BLaER1 treated with 17β-estradiol and CSF1 and Interleukin-3, amounts not matched to agents 10 nM and 100 nM (cell line): Measurements from ENCODE around the gene CPED1.

Experiments used
- H3K27ac ChIP-seq, 11 experiments: shearing (Covaris generic); formaldehyde crosslinking; 2 replicates each; pipeline ENCODE4 v1.8.1; 2022
- H3K27me3 ChIP-seq, 11 experiments: shearing (Covaris generic); formaldehyde crosslinking; 2 replicates each; pipeline ENCODE4 v1.8.1; 2022
- H3K36me3 ChIP-seq, 11 experiments: shearing (Covaris generic); formaldehyde crosslinking; 2 replicates each; pipeline ENCODE4 v1.8.1; 2022
- H3K4me1 ChIP-seq, 10 experiments: shearing (Covaris generic); formaldehyde crosslinking; 2 replicates each; pipeline ENCODE4 v1.8.1; 2022
- H3K4me2 ChIP-seq, 11 experiments: shearing (Covaris generic); formaldehyde crosslinking; 2 replicates each; pipeline ENCODE4 v1.8.1; 2022
- H3K4me3 ChIP-seq, 10 experiments: shearing (Covaris generic); formaldehyde crosslinking; 2 replicates each; pipeline ENCODE4 v1.8.1; 2022
- H3K9ac ChIP-seq, 11 experiments: shearing (Covaris generic); formaldehyde crosslinking; 2 replicates each; pipeline ENCODE4 v1.8.1; 2022
- H3K9me3 ChIP-seq, 11 experiments: shearing (Covaris generic); formaldehyde crosslinking; replicated peaks in 1 of 11; 2 replicates each; pipeline ENCODE4 v1.8.1; 2022
- H4K20me1 ChIP-seq, 11 experiments: shearing (Covaris generic); formaldehyde crosslinking; 2 replicates each; pipeline ENCODE4 v1.8.1; 2022
- Cebpa-rat ChIP-seq, 11 experiments: shearing (Covaris generic); IDR thresholded peaks; 2 replicates each; pipeline ENCODE4 v1.8.1; 2022

Gene CPED1

DNA sequence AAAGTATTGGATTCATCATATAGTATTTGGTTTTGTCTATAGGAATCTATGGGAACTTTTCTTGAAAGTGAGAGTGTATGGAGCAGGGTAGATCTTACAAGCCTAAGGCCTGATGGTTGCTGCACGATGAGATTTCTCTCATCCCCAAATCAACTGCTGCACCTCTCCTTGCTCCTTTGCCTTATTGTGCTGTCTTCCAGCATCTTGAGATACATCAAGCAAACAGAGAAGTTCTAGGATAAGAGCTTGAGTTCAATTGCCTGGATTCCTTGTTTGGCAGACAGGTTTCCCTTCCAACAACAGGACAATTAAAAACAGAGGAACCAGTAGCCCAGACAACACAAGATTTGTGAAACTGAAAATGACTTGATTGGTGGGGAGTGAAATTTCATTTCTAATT lies 56.6 kb downstream of the CPED1 start:
- H3K36me3 ChIP-seq, result no peaks in the 10 kb centered on the region

GRCh38 chr7:121046009-121046408 lies 57.5 kb downstream of the CPED1 start:
- H3K4me1 ChIP-seq, result peaks cover 0 to 8% (median 0%) of the 10 kb centered on the region in 10 experiments; a peak in 2 of 20 replicates
- H3K27ac ChIP-seq, result no peak overlapping the region
- no peak overlapping the region for H3K4me3 ChIP-seq
- no peaks in the 10 kb centered on the region for H3K27me3 ChIP-seq
- TF ChIP-seq Cebpa-rat (IDR thresholded peaks at IDR 0.05), result no peak
- H4K20me1 ChIP-seq, result no peaks in the 10 kb centered on the region
- no peak overlapping the region for H3K4me2 ChIP-seq
- H3K9me3 ChIP-seq, result peaks cover 0 to 10% (median 4%) of the 10 kb centered on the region in 11 experiments; a peak in 6 of 22 replicates
- no peaks in the 10 kb centered on the region for H3K36me3 ChIP-seq
- H3K9ac ChIP-seq, result no peak overlapping the region

More for the DNA sequence above, 56.6 kb downstream of the CPED1 start:
- Histone ChIP-seq H3K4me1 (peaks cover 0 to 8% (median 0%) of the 10 kb centered on the region in 10 experiments; a peak in 2 of 20 replicates), H3K9me3 (peaks cover 0 to 10% (median 4%) of the 10 kb centered on the region in 11 experiments; a peak in 6 of 22 replicates), H3K27ac (no peak overlapping the region), H3K4me3 (no peak overlapping the region), H3K9ac (no peak overlapping the region), H3K27me3 (no peaks in the 10 kb centered on the region), H3K4me2 (no peak overlapping the region), H4K20me1 (no peaks in the 10 kb centered on the region)
- no peak for TF ChIP-seq Cebpa-rat (IDR thresholded peaks at IDR 0.05)

- no peak overlapping the region for H3K4me3 ChIP-seq
- no peak overlapping the region for H3K4me2 ChIP-seq
- H3K9ac ChIP-seq, result no peak overlapping the region
- peaks cover 0 to 2% (median 0%) of the 10 kb centered on the region in 10 experiments; a peak in 1 of 20 replicates for H3K4me1 ChIP-seq
- no peaks in the 10 kb centered on the region for H4K20me1 ChIP-seq
- H3K27ac ChIP-seq, result no peak overlapping the region
- no peaks in the 10 kb centered on the region for H3K36me3 ChIP-seq
- H3K27me3 ChIP-seq, result no peaks in the 10 kb centered on the region
- TF ChIP-seq Cebpa-rat (IDR thresholded peaks at IDR 0.05), result no peak
- peaks cover 0 to 10% (median 4%) of the 10 kb centered on the region in 11 experiments; a peak in 6 of 22 replicates for H3K9me3 ChIP-seq
Observed at GRCh38 chr7:121046893-121047468, 58.5 kb downstream of the CPED1 start.

DNA sequence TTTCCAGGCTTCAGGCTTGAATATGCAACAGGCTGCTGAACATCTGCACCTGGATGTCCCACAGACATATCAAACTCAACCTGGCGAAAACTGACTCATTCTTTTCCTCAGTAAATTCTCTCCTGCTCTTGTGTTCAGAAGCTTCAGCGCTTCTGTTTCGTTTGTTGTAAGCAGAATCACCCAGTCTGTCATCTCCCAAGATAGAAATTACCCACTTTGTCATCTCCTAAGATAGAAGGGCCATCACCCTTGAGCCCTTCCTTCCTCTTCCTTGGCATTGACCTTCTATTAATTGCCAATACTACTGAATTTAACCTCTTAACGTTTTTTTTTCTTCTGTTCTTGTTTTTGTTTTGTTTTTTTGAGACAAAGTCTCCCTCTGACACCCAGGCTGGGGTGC lies 59.7 kb downstream of the CPED1 start:
- H3K4me1 ChIP-seq, result no peaks in the 10 kb centered on the region
- peaks cover 0 to 10% (median 4%) of the 10 kb centered on the region in 11 experiments; a peak in 6 of 22 replicates for H3K9me3 ChIP-seq
- H3K4me3 ChIP-seq, result no peak overlapping the region
- H3K4me2 ChIP-seq, result no peak overlapping the region
- H3K27ac ChIP-seq, result no peak overlapping the region
- no peak overlapping the region for H3K9ac ChIP-seq
- no peak for TF ChIP-seq Cebpa-rat (IDR thresholded peaks at IDR 0.05)
- no peaks in the 10 kb centered on the region for H3K36me3 ChIP-seq
- H3K27me3 ChIP-seq, result no peaks in the 10 kb centered on the region
- H4K20me1 ChIP-seq, result no peaks in the 10 kb centered on the region

DNA sequence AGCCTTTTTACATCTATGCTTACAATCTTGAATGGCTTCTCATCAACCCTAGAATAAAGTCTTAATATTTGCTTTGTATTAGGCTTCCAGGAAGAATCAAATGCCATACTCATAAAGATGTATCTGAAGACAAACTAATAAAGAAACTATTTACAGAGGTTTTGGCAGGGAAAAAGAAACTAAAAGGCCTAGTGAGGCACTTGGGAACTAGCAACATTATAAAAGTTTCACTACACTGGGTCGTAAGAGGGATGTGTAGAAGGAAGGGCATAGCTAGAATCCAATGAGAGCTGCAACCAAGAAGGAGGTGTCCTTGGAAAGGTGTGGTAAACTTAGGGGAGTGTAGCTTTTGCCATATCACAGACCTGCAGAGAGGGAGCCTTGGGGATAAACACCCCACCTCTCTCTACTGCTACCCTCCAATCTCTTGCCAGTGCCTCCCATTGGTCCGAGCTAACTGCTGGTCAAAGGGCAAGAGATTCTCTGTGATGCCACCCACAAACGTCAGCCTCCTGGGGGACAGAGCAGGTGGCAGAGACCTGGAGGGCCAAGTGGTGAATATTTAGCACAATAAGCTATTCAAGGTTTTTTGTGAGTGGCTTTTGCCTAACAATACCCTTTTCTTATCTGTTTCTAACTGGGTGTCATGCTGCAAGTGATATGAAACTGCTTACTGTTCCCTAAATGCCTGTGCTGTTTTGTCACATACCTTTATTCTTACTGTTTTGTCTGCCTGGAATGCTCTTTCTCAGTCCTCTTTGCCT lies 60.7 kb downstream of the CPED1 start:
- Histone ChIP-seq H3K4me2 (no peak overlapping the region), H4K20me1 (no peaks in the 10 kb centered on the region), H3K36me3 (no peaks in the 10 kb centered on the region), H3K27ac (no peak overlapping the region), H3K9me3 (peaks cover 0 to 10% (median 4%) of the 10 kb centered on the region in 11 experiments; a peak in 6 of 22 replicates), H3K9ac (no peak overlapping the region), H3K4me3 (no peak overlapping the region), H3K4me1 (no peaks in the 10 kb centered on the region), H3K27me3 (no peaks in the 10 kb centered on the region)
- TF ChIP-seq Cebpa-rat (IDR thresholded peaks at IDR 0.05), result no peak

- Histone ChIP-seq H3K4me1 (no peaks in the 10 kb centered on the region), H3K27ac (no peak overlapping the region), H3K4me3 (no peak overlapping the region), H3K36me3 (no peaks in the 10 kb centered on the region), H3K9me3 (peaks cover 0 to 10% (median 4%) of the 10 kb centered on the region in 11 experiments; a peak in 6 of 22 replicates), H3K4me2 (no peak overlapping the region), H3K27me3 (no peaks in the 10 kb centered on the region), H4K20me1 (no peaks in the 10 kb centered on the region), H3K9ac (no peak overlapping the region)
- no peak for TF ChIP-seq Cebpa-rat (IDR thresholded peaks at IDR 0.05)
Observed at GRCh38 chr7:121049897-121050296, 61.4 kb downstream of the CPED1 start.

GRCh38 chr7:121053219-121053618 lies 64.7 kb downstream of the CPED1 start:
- Histone ChIP-seq H3K36me3 (no peaks in the 10 kb centered on the region), H3K27me3 (no peaks in the 10 kb centered on the region), H4K20me1 (no peaks in the 10 kb centered on the region), H3K4me1 (no peaks in the 10 kb centered on the region), H3K9ac (no peak overlapping the region), H3K27ac (no peak overlapping the region), H3K4me2 (no peak overlapping the region), H3K4me3 (no peak overlapping the region), H3K9me3 (0 out of 22 replicates have a peak, but pooled peaks cover 0 to 3% (median 0%) of the 10 kb centered on the region in 11 experiments)
- TF ChIP-seq Cebpa-rat (IDR thresholded peaks at IDR 0.05), result no peak

DNA sequence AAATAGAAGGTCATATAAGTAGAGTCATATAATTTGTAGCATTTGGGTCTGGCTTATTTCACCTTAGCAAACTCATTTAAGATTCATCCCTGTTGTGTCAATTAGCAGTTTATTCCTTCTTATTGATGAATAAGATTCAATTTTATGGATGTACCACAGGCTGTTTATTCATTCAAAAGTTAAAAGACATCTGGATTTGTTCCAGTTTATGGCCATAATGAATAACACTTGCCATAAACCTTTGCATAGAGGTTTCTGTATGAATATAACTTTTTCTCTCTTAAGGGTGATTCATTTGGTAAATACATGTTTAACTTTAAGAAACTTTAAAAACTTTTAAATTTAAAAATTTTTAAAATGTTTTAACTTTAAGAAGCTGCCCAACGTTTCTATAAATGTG lies 66.4 kb downstream of the CPED1 start:
- Histone ChIP-seq H4K20me1 (no peaks in the 10 kb centered on the region), H3K9ac (no peak overlapping the region), H3K9me3 (peaks cover 0 to 2% (median 0%) of the 10 kb centered on the region in 11 experiments; a peak in 1 of 22 replicates), H3K27ac (no peak overlapping the region), H3K27me3 (no peaks in the 10 kb centered on the region), H3K36me3 (no peaks in the 10 kb centered on the region), H3K4me1 (no peaks in the 10 kb centered on the region), H3K4me3 (no peak overlapping the region), H3K4me2 (no peak overlapping the region)
- TF ChIP-seq Cebpa-rat (IDR thresholded peaks at IDR 0.05), result no peak

DNA sequence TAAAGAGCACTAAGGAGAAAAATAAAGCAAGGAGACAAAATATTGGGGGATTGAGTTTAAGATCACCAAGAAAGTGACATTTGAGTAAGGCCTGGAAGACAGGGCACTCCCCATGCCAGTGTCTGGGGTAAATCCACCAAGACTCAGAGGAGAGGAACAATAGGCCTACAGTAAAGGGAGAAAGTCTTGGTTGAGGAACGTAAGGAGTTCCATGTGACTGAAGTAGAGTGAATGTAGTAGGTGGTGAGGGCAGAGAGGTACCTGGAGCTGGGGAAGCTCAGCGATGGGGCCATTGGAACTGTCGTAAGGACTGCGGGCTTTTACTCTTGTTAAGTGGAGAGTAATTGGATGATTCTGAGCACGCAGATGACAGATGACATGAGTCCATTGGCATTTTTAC lies 69.4 kb downstream of the CPED1 start:
- Histone ChIP-seq H3K4me2 (no peak overlapping the region), H3K9me3 (peaks cover 0 to 4% (median 0%) of the 10 kb centered on the region in 11 experiments; a peak in 1 of 22 replicates), H4K20me1 (no peaks in the 10 kb centered on the region), H3K4me1 (no peaks in the 10 kb centered on the region), H3K36me3 (no peaks in the 10 kb centered on the region), H3K27ac (no peak overlapping the region), H3K27me3 (no peaks in the 10 kb centered on the region), H3K9ac (no peak overlapping the region), H3K4me3 (no peak overlapping the region)
- no peak for TF ChIP-seq Cebpa-rat (IDR thresholded peaks at IDR 0.05)
